Brain microvascular endothelial cell (primary cell): Measurements from ENCODE around the gene ZBTB7A.

ENCODE experiments used
- DNase-seq: peaks from one replicate; pipeline ENCODE4 v3.0.0-alpha.2; 2020
- H3K27ac ChIP-seq: fragments of 250-450 bp; sonication (Bioruptor Pico); 2 replicates; pipeline ENCODE4 v1.5.1; 2020; ENCODE audit warnings: mild to moderate bottlenecking, moderate library complexity
- H3K27me3 ChIP-seq: fragments of 250-450 bp; sonication (Bioruptor Pico); replicated peaks from 2 replicates; pipeline ENCODE4 v1.5.1; 2020; ENCODE audit warnings: mild to moderate bottlenecking
- H3K36me3 ChIP-seq: fragments of 250-450 bp; sonication (Bioruptor Pico); replicated peaks from 2 replicates; pipeline ENCODE4 v1.5.1; 2020; ENCODE audit warnings: mild to moderate bottlenecking
- H3K4me3 ChIP-seq: 2 replicates; pipeline ENCODE4 v1.5.1; 2011; ENCODE audit warnings: low read depth, mild to moderate bottlenecking, control low read depth, low read length, moderate library complexity
- in situ Hi-C: cut with HindIII; loops from 2 replicates; pipeline ENCODE4 v1.10.0; 2017; ENCODE audit warnings: low sequenced_read_pairs, low pct_ligation_motif_present
- TF ChIP-seq, protein P1 (sequence below): IDR thresholded peaks from 2 replicates; pipeline ENCODE4 v1.5.1; 2011; ENCODE audit warnings: low read depth, mild to moderate bottlenecking, moderate library complexity, low read length, control low read depth, inconsistent platforms; ENCODE audit errors: missing control alignments

ZBTB7A gene

DNA sequence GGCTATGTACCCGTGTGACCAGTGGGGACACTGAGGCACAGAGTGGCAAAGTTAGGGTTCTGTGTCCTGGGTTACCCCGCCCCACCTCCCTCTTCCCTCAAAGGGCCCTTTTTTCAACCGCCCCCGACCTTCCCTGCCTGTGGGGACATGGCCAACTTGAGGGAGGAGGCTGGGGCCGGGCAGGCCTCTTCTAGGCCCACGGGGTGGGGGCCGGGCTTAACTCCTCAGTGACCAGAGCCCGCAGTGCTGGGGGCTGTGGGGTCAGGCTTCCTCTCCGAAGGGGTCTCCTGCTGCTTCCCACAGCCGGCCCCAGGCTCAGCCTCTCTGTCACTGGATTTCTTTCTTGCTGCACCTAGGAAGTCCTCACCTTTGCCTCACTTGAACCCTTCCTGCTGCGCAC is 35.3 kb downstream of the ZBTB7A start:
- Histone ChIP-seq H3K27ac (no peak overlapping the region), H3K4me3 (no peak overlapping the region), H3K36me3 (peaks cover 28% of the 10 kb centered on the region), H3K27me3 (no peaks in the 10 kb centered on the region)
- DNase-seq, result no peak
- in situ Hi-C loops, result no loop called here
- TF ChIP-seq, protein P1, sequence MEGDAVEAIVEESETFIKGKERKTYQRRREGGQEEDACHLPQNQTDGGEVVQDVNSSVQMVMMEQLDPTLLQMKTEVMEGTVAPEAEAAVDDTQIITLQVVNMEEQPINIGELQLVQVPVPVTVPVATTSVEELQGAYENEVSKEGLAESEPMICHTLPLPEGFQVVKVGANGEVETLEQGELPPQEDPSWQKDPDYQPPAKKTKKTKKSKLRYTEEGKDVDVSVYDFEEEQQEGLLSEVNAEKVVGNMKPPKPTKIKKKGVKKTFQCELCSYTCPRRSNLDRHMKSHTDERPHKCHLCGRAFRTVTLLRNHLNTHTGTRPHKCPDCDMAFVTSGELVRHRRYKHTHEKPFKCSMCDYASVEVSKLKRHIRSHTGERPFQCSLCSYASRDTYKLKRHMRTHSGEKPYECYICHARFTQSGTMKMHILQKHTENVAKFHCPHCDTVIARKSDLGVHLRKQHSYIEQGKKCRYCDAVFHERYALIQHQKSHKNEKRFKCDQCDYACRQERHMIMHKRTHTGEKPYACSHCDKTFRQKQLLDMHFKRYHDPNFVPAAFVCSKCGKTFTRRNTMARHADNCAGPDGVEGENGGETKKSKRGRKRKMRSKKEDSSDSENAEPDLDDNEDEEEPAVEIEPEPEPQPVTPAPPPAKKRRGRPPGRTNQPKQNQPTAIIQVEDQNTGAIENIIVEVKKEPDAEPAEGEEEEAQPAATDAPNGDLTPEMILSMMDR, result no peak

DNA sequence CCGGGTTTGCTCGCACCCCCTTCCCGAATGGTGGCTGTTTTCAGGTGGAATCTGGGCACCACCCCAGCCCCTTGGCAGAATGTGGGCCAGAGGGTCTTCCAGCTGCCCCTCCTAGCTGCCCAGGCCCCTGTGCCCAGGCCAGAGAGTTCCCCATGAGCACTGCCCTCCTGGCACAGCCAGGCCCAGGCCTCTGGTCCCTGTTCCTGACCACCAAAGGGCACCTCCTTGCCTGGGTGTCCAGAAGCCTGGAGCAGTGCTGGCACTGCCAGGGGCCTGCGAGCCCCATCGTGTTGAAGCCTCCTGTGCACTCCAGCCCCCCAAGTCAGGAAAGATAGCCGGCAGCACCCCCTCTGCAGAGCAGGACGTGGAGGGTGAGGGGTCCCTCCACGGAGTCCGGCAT is 35.7 kb downstream of the ZBTB7A start:
- in situ Hi-C loops, result no loop called here
- H3K36me3 ChIP-seq, result peaks cover 28% of the 10 kb centered on the region
- no peak overlapping the region for H3K4me3 ChIP-seq
- no peak overlapping the region for H3K27ac ChIP-seq
- DNase-seq, result no peak
- TF ChIP-seq, protein P1, result no peak
- H3K27me3 ChIP-seq, result no peaks in the 10 kb centered on the region

DNA sequence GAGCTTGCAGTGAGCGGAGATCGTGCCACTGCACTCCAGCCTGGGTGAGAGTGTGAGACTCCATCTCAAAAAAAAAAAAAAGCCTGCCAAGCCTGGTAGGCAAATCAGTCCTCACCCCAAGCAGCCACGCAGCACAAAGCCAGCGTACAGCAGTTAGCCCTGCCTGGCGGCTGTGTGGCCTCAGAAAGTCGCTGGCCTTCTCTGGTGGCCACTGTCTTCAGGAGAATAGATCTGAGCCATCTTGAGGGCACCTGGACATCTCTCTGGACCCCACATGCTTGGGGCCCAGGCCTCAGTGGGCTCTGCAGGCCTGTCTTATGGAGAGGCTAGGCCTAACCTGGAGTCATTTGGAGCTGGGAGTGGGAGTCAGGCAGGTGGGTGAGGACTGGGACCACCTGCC is 36.1 kb downstream of the ZBTB7A start:
- Histone ChIP-seq H3K27ac (no peak overlapping the region), H3K36me3 (peaks cover 28% of the 10 kb centered on the region), H3K4me3 (no peak overlapping the region), H3K27me3 (no peaks in the 10 kb centered on the region)
- TF ChIP-seq, protein P1, result no peak
- in situ Hi-C loops, result no loop called here
- DNase-seq, result no peak

DNA sequence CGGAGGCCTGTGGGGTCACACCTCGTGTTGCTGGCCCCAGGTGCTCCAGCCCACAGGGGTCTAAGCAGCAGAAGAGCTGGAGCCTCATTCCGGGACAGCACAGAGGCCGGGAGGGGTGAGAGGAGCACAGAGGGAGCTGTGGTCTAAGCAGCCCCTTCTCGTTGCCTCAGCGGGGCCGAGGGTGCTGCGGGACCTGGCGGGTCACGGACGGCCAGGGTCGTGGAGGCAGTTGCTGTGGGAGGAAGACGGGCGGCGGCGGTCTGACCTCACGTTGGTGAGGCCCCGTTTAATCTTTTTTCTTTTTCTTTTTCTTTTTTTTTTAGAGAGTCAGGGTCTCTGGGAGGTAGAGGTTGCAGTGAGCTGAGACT is 37.5 kb downstream of the ZBTB7A start:
- H3K27me3 ChIP-seq, result no peaks in the 10 kb centered on the region
- H3K27ac ChIP-seq, result no peak overlapping the region
- TF ChIP-seq, protein P1, result no peak
- DNase-seq, result no peak
- H3K36me3 ChIP-seq, result peaks cover 30% of the 10 kb centered on the region
- no peak overlapping the region for H3K4me3 ChIP-seq
- in situ Hi-C loops, result no loop called here

DNA sequence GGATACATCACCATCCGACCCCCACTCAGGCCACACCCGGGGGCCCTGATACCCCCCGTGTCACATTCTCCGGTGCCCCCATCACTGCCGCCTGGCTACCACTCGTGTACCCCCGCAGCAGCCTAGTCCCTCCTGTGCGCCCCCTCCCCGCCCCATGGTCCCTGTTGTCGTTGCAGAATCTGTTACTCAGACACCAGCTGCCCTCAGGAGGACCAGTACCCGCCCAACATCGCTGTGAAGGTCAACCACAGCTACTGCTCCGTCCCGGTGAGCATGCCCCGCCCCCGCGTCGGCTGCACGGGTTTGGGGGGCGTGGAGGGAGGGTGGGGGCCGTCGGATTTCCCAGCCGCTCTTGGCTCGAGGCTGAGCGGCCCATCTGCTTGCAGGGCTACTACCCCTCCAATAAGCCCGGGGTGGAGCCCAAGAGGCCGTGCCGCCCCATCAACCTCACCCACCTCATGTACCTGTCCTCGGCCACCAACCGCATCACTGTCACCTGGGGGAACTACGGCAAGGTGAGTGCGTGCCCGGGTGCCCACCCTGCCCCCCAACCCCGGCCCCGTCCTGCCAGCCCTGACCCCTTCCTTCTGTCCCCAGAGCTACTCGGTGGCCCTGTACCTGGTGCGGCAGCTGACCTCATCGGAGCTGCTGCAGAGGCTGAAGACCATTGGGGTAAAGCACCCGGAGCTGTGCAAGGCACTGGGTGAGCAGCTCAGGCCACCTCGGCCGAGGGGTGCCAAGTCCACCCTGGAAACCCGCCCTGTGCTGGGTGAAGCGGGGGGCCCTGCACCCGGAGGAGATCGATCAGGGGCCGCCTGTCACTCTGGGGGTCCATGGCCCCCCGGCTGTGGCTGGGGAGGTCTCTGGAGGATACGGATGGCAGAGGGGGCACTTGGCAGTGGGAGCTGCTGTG is 38.1 kb downstream of the ZBTB7A start:
- Histone ChIP-seq H3K27me3 (no peaks in the 10 kb centered on the region), H3K4me3 (no peak overlapping the region), H3K27ac (no peak overlapping the region), H3K36me3 (peaks cover 24% of the 10 kb centered on the region)
- no peak for DNase-seq
- TF ChIP-seq, protein P1, result no peak
- in situ Hi-C loops, result no loop called here
